HL-60/S4 treated with phorbol 12-myristate 13-acetate at 8.2 ng/mL for 4 days and 3 days (cell line): Measurements from ENCODE around the gene DVL3.
"Not testable (repeated sequence)": the region's sequence is repeated elsewhere in the genome, so short reads cannot be mapped to it uniquely, and the experiment has no call there.

Source experiments
- in situ Hi-C: fragments of 300-500 bp; cut with MboI; formaldehyde crosslinking; loops from 2 replicates; pipeline ENCODE4 v1.15.0; 2022; ENCODE audit warnings: low sequenced_read_pairs

DVL3 gene

GRCh38 chr3:184154885-184155643, at the start of gene DVL3:
Gene DVL3, plus strand, starts transcription at chr3:184155377. Its CDS starts 259 bp downstream, at chr3:184155636.
- in situ Hi-C loops: no loop called here

- in situ Hi-C loops: no loop called here
Measured at GRCh38 chr3:184110316-184110725, 44.9 kb upstream of the DVL3 start.

- in situ Hi-C loops: no loop called here
Measured at GRCh38 chr3:184116017-184116416, 39.2 kb upstream of the DVL3 start.

- in situ Hi-C loops: no loop called here
Measured at GRCh38 chr3:184117636-184118035, 37.5 kb upstream of the DVL3 start.

- in situ Hi-C loops: not testable (repeated sequence)
Measured at GRCh38 chr3:184121031-184121430, 34.1 kb upstream of the DVL3 start.

- in situ Hi-C loops: no loop called here
Measured at GRCh38 chr3:184126006-184126405, 29.2 kb upstream of the DVL3 start.

GRCh38 chr3:184129012-184129411, 26.2 kb upstream of the DVL3 start:
- in situ Hi-C loops: no loop called here

- in situ Hi-C loops: no loop called here
Measured at GRCh38 chr3:184132945-184133344, 22.2 kb upstream of the DVL3 start.

GRCh38 chr3:184133840-184134745, 21.1 kb upstream of the DVL3 start:
- in situ Hi-C loops: no loop called here

GRCh38 chr3:184134746-184135148, 20.4 kb upstream of the DVL3 start:
- in situ Hi-C loops: no loop called here

GRCh38 chr3:184135149-184135910, 19.8 kb upstream of the DVL3 start, which contains the start of gene EIF2B5:
Gene EIF2B5, plus strand, starts transcription at chr3:184135358. Its CDS starts 28 bp downstream, at chr3:184135386.
- in situ Hi-C loops: no loop called here

GRCh38 chr3:184135911-184136260, 19.3 kb upstream of the DVL3 start:
- in situ Hi-C loops: no loop called here

GRCh38 chr3:184140436-184140835, 14.7 kb upstream of the DVL3 start:
- in situ Hi-C loops: no loop called here

GRCh38 chr3:184142199-184142598, 13.0 kb upstream of the DVL3 start:
- in situ Hi-C loops: no loop called here

GRCh38 chr3:184143327-184143726, 11.8 kb upstream of the DVL3 start:
- in situ Hi-C loops: no loop called here

- in situ Hi-C loops: no loop called here
Measured at GRCh38 chr3:184144505-184144904, 10.7 kb upstream of the DVL3 start.

- in situ Hi-C loops: no loop called here
Measured at GRCh38 chr3:184145111-184145524, 10.1 kb upstream of the DVL3 start.

- in situ Hi-C loops: no loop called here
Measured at GRCh38 chr3:184145751-184146270, 9.4 kb upstream of the DVL3 start.

- in situ Hi-C loops: no loop called here
Measured at GRCh38 chr3:184148076-184148475, 7.1 kb upstream of the DVL3 start.

- in situ Hi-C loops: no loop called here
Measured at GRCh38 chr3:184149123-184149522, 6.1 kb upstream of the DVL3 start.

- in situ Hi-C loops: not testable (repeated sequence)
Measured at GRCh38 chr3:184149770-184150169, 5.4 kb upstream of the DVL3 start.
